Dendritic cell treated with granulocyte-macrophage colony-stimulating factor and Interleukin-4, amounts not matched to agents 40 ng/mL and 50 ng/mL, for 4 days (primary cell): ENCODE data around the gene TNNI3K.

ENCODE experiments used
- H3K27ac Mint-ChIP-seq: one replicate; pipeline ENCODE4 v1.8.0; 2022; ENCODE audit warnings: mild to moderate bottlenecking, mixed read lengths
- H3K27me3 Mint-ChIP-seq: one replicate; pipeline ENCODE4 v1.8.0; 2022; ENCODE audit warnings: mild to moderate bottlenecking, mixed read lengths
- H3K36me3 Mint-ChIP-seq: one replicate; pipeline ENCODE4 v1.8.0; 2022; ENCODE audit warnings: low read depth, mixed read lengths
- H3K4me1 Mint-ChIP-seq: one replicate; pipeline ENCODE4 v1.8.0; 2022; ENCODE audit warnings: low read depth, mixed read lengths
- H3K4me3 Mint-ChIP-seq: one replicate; pipeline ENCODE4 v1.8.0; 2022; ENCODE audit warnings: mild to moderate bottlenecking, moderate library complexity, mixed read lengths
- H3K9me3 Mint-ChIP-seq: one replicate; pipeline ENCODE4 v1.8.0; 2022; ENCODE audit warnings: mixed read lengths
- intact Hi-C: fragments of 100-400 bp; cut with micrococcal nuclease; formaldehyde crosslinking; loops from one replicate; pipeline ENCODE4 v1.15.0; 2022

Gene TNNI3K

GRCh38 chr1:74526708-74527107 lies 291.5 kb downstream of the TNNI3K start:
- Mint-ChIP-seq H3K27ac (no peak overlapping the region), H3K4me1 (no peaks in the 10 kb centered on the region), H3K36me3 (no peaks in the 10 kb centered on the region), H3K4me3 (no peak overlapping the region), H3K9me3 (no peaks in the 10 kb centered on the region), H3K27me3 (no peaks in the 10 kb centered on the region)
- intact Hi-C loops, result no loop called here

GRCh38 chr1:74528123-74528522 lies 292.9 kb downstream of the TNNI3K start:
- H3K4me3 Mint-ChIP-seq, result no peak overlapping the region
- H3K9me3 Mint-ChIP-seq, result no peaks in the 10 kb centered on the region
- no peak overlapping the region for H3K27ac Mint-ChIP-seq
- no peaks in the 10 kb centered on the region for H3K36me3 Mint-ChIP-seq
- intact Hi-C loops, result no loop called here
- H3K27me3 Mint-ChIP-seq, result no peaks in the 10 kb centered on the region
- no peaks in the 10 kb centered on the region for H3K4me1 Mint-ChIP-seq

GRCh38 chr1:74530892-74531291 lies 295.7 kb downstream of the TNNI3K start:
- intact Hi-C loops, result no loop called here
- Mint-ChIP-seq H3K9me3 (no peaks in the 10 kb centered on the region), H3K4me1 (no peaks in the 10 kb centered on the region), H3K36me3 (no peaks in the 10 kb centered on the region), H3K27me3 (no peaks in the 10 kb centered on the region), H3K4me3 (no peak overlapping the region), H3K27ac (no peak overlapping the region)

- intact Hi-C loops, result no loop called here
- Mint-ChIP-seq H3K27me3 (no peaks in the 10 kb centered on the region), H3K9me3 (no peaks in the 10 kb centered on the region), H3K36me3 (no peaks in the 10 kb centered on the region), H3K4me3 (no peak overlapping the region), H3K4me1 (no peaks in the 10 kb centered on the region), H3K27ac (no peak overlapping the region)
These were observed 296.6 kb downstream of the TNNI3K start for GRCh38 chr1:74531796-74532195.

GRCh38 chr1:74534241-74534640 lies 299.1 kb downstream of the TNNI3K start:
- Mint-ChIP-seq H3K4me1 (no peaks in the 10 kb centered on the region), H3K36me3 (no peaks in the 10 kb centered on the region), H3K27ac (no peak overlapping the region), H3K4me3 (no peak overlapping the region), H3K27me3 (no peaks in the 10 kb centered on the region), H3K9me3 (no peaks in the 10 kb centered on the region)
- intact Hi-C loops, result no loop called here

GRCh38 chr1:74545821-74546220 lies 310.6 kb downstream of the TNNI3K start:
- no peak overlapping the region for H3K4me3 Mint-ChIP-seq
- H3K27ac Mint-ChIP-seq, result no peak overlapping the region
- H3K9me3 Mint-ChIP-seq, result peaks cover 30% of the 10 kb centered on the region
- H3K4me1 Mint-ChIP-seq, result no peaks in the 10 kb centered on the region
- intact Hi-C loops, result no loop called here
- H3K27me3 Mint-ChIP-seq, result no peaks in the 10 kb centered on the region
- no peaks in the 10 kb centered on the region for H3K36me3 Mint-ChIP-seq

GRCh38 chr1:74548961-74549750 lies 314.0 kb downstream of the TNNI3K start:
- intact Hi-C loops, result no loop called here
- no peaks in the 10 kb centered on the region for H3K4me1 Mint-ChIP-seq

GRCh38 chr1:74549932-74550331 lies 314.7 kb downstream of the TNNI3K start:
- no peaks in the 10 kb centered on the region for H3K36me3 Mint-ChIP-seq
- H3K4me3 Mint-ChIP-seq, result no peak overlapping the region
- intact Hi-C loops, result no loop called here
- no peaks in the 10 kb centered on the region for H3K4me1 Mint-ChIP-seq
- no peak overlapping the region for H3K27ac Mint-ChIP-seq
- H3K9me3 Mint-ChIP-seq, result peaks cover 32% of the 10 kb centered on the region
- H3K27me3 Mint-ChIP-seq, result no peaks in the 10 kb centered on the region

More at GRCh38 chr1:74548961-74549750, 314.0 kb downstream of the TNNI3K start:
- Mint-ChIP-seq H3K36me3 (no peaks in the 10 kb centered on the region), H3K9me3 (peaks cover 27% of the 10 kb centered on the region), H3K27ac (no peak overlapping the region), H3K4me3 (no peak overlapping the region), H3K27me3 (no peaks in the 10 kb centered on the region)

- H3K27me3 Mint-ChIP-seq, result no peaks in the 10 kb centered on the region
- no peaks in the 10 kb centered on the region for H3K36me3 Mint-ChIP-seq
- H3K27ac Mint-ChIP-seq, result no peak overlapping the region
- no peaks in the 10 kb centered on the region for H3K9me3 Mint-ChIP-seq
- intact Hi-C loops, result no loop called here
- no peaks in the 10 kb centered on the region for H3K4me1 Mint-ChIP-seq
- H3K4me3 Mint-ChIP-seq, result no peak overlapping the region
These were observed 335.8 kb downstream of the TNNI3K start for GRCh38 chr1:74570797-74571492.

GRCh38 chr1:74571493-74571800 lies 336.3 kb downstream of the TNNI3K start:
- no peaks in the 10 kb centered on the region for H3K9me3 Mint-ChIP-seq
- no peaks in the 10 kb centered on the region for H3K4me1 Mint-ChIP-seq
- no peak overlapping the region for H3K4me3 Mint-ChIP-seq
- no peaks in the 10 kb centered on the region for H3K27me3 Mint-ChIP-seq
- intact Hi-C loops, result no loop called here
- no peaks in the 10 kb centered on the region for H3K36me3 Mint-ChIP-seq
- no peak overlapping the region for H3K27ac Mint-ChIP-seq

GRCh38 chr1:74571891-74572290 lies 336.7 kb downstream of the TNNI3K start:
- H3K27me3 Mint-ChIP-seq, result no peaks in the 10 kb centered on the region
- no peaks in the 10 kb centered on the region for H3K9me3 Mint-ChIP-seq
- no peaks in the 10 kb centered on the region for H3K36me3 Mint-ChIP-seq
- no peak overlapping the region for H3K27ac Mint-ChIP-seq
- intact Hi-C loops, result no loop called here
- no peaks in the 10 kb centered on the region for H3K4me1 Mint-ChIP-seq
- H3K4me3 Mint-ChIP-seq, result no peak overlapping the region

GRCh38 chr1:74578101-74578500 lies 342.9 kb downstream of the TNNI3K start:
- intact Hi-C loops, result no loop called here
- H3K36me3 Mint-ChIP-seq, result no peaks in the 10 kb centered on the region
- no peak overlapping the region for H3K4me3 Mint-ChIP-seq
- no peaks in the 10 kb centered on the region for H3K4me1 Mint-ChIP-seq
- peaks cover 9% of the 10 kb centered on the region for H3K9me3 Mint-ChIP-seq
- no peak overlapping the region for H3K27ac Mint-ChIP-seq
- no peaks in the 10 kb centered on the region for H3K27me3 Mint-ChIP-seq

GRCh38 chr1:74579425-74579824 lies 344.2 kb downstream of the TNNI3K start:
- H3K27me3 Mint-ChIP-seq, result no peaks in the 10 kb centered on the region
- H3K9me3 Mint-ChIP-seq, result peaks cover 9% of the 10 kb centered on the region
- H3K27ac Mint-ChIP-seq, result no peak overlapping the region
- H3K4me3 Mint-ChIP-seq, result no peak overlapping the region
- intact Hi-C loops, result no loop called here
- no peaks in the 10 kb centered on the region for H3K4me1 Mint-ChIP-seq
- no peaks in the 10 kb centered on the region for H3K36me3 Mint-ChIP-seq

- Mint-ChIP-seq H3K27ac (no peak overlapping the region), H3K27me3 (no peaks in the 10 kb centered on the region), H3K4me1 (no peaks in the 10 kb centered on the region), H3K36me3 (no peaks in the 10 kb centered on the region), H3K9me3 (no peaks in the 10 kb centered on the region), H3K4me3 (no peak overlapping the region)
- intact Hi-C loops, result no loop called here
These were observed 348.2 kb downstream of the TNNI3K start for GRCh38 chr1:74583397-74583796.

- no peak overlapping the region for H3K27ac Mint-ChIP-seq
- no peaks in the 10 kb centered on the region for H3K36me3 Mint-ChIP-seq
- no peaks in the 10 kb centered on the region for H3K4me1 Mint-ChIP-seq
- intact Hi-C loops, result no loop called here
- no peaks in the 10 kb centered on the region for H3K9me3 Mint-ChIP-seq
- no peak overlapping the region for H3K4me3 Mint-ChIP-seq
- H3K27me3 Mint-ChIP-seq, result no peaks in the 10 kb centered on the region
These were observed 349.0 kb downstream of the TNNI3K start for GRCh38 chr1:74584185-74584584.
